BJ (cell line): ENCODE measurements around the gene KCNJ6. TPM values are rescaled to one million over a fixed set of nuclear protein-coding genes. Genes with fewer than 3 reads are reported as not detected.

Experiments used
- CTCF ChIA-PET: fragments of 350-600 bp; formaldehyde crosslinking; extraction: SDS; loops from one replicate; lab custom pipeline; 2021; ENCODE audit warnings: antibody characterized with exemption, inconsistent platforms; lab: Yijun Ruan, JAX
- POLR2A ChIA-PET: fragments of 300-600 bp; sonication (Branson Sonifier 250); formaldehyde crosslinking; extraction: SDS; loops from one replicate; lab custom pipeline; 2021; ENCODE audit warnings: antibody characterized with exemption; lab: Charles Lee
- DNase-seq: peaks from one replicate; pipeline ENCODE4 v3.0.0-alpha.2; 2011; ENCODE audit warnings: low read depth
- H3K27me3 ChIP-seq: 2 replicates; pipeline ENCODE4 v1.6.0; 2011; ENCODE audit warnings: low read length; ENCODE audit not compliant: control insufficient read depth, insufficient read depth
- H3K36me3 ChIP-seq: 2 replicates; pipeline ENCODE4 v1.5.1; 2011; ENCODE audit warnings: low read length; ENCODE audit not compliant: control insufficient read depth, insufficient read depth
- H3K4me3 ChIP-seq: 2 replicates; pipeline ENCODE4 v1.5.1; 2011; ENCODE audit warnings: low read depth, mild to moderate bottlenecking, control low read depth, low read length
- CTCF ChIP-seq: IDR thresholded peaks from 2 replicates; pipeline ENCODE4 v1.5.1; 2011; ENCODE audit warnings: low read depth, mild to moderate bottlenecking, control low read depth, inconsistent platforms, low read length, moderate library complexity; ENCODE audit not compliant: insufficient read depth
- polyA plus RNA-seq: library from polyadenylated mRNA; depleted of rRNA; stranded (reverse); fragments of >200 nt; gene quantifications from 2 replicates; pipeline ENCODE4 v1.2.3, GENCODE V29; 2011

KCNJ6 gene
- polyA plus RNA-seq, 1 experiment: 0.01 TPM

- Histone ChIP-seq H3K36me3 (no peaks in the 10 kb centered on the region), H3K4me3 (no peak overlapping the region), H3K27me3 (no peaks in the 10 kb centered on the region; the same call in 1 of the 2 replicates)
- TF ChIP-seq CTCF: no peak
- no peak for DNase-seq
- POLR2A ChIA-PET: no interaction called here
- CTCF ChIA-PET: interaction anchor here (0.7 kb wide), 1 partner anchor 7 kb away, joined by 3 read pairs; no protein-coding TSS in a partner anchor
Measured at GRCh38 chr21:37561941-37562919, 354.0 kb downstream of the KCNJ6 start.

GRCh38 chr21:37561506-37561905, 354.8 kb downstream of the KCNJ6 start:
- CTCF ChIA-PET: interaction anchor here (0.7 kb wide), 1 partner anchor 25 kb away, joined by 3 read pairs; no protein-coding TSS in a partner anchor
- DNase-seq: no peak
- no peak for TF ChIP-seq CTCF
- Histone ChIP-seq H3K4me3 (no peak overlapping the region), H3K36me3 (no peaks in the 10 kb centered on the region), H3K27me3 (no peaks in the 10 kb centered on the region; the same call in 1 of the 2 replicates)
- POLR2A ChIA-PET: no interaction called here

- no peak for DNase-seq
- no peaks in the 10 kb centered on the region for H3K36me3 ChIP-seq
- POLR2A ChIA-PET: no interaction called here
- CTCF ChIA-PET: interaction anchor here (1.2 kb wide), 1 partner anchor 12 kb away, joined by 3 read pairs; no protein-coding TSS in a partner anchor
- TF ChIP-seq CTCF: no peak
- H3K4me3 ChIP-seq: no peak overlapping the region
- no peaks in the 10 kb centered on the region; the same call in 1 of the 2 replicates for H3K27me3 ChIP-seq
Measured at GRCh38 chr21:37560385-37560784, 355.9 kb downstream of the KCNJ6 start.

GRCh38 chr21:37558676-37559211, 357.5 kb downstream of the KCNJ6 start:
- Histone ChIP-seq H3K27me3 (peaks cover 1% of the 10 kb centered on the region; the same call in 1 of the 2 replicates), H3K4me3 (no peak overlapping the region), H3K36me3 (no peaks in the 10 kb centered on the region)
- TF ChIP-seq CTCF: no peak
- DNase-seq: no peak
- POLR2A ChIA-PET: no interaction called here
- CTCF ChIA-PET: no interaction called here
